Activated naive CD8-positive, alpha-beta T cell treated with anti-CD3 and anti-CD28 coated beads, Interleukin-2, amount 50 U/mL, for 16 hours (primary cell): ENCODE data around the gene POLG2.
"Not testable (repeated sequence)": the region's sequence is repeated elsewhere in the genome, so short reads cannot be mapped to it uniquely, and the experiment has no call there.

ENCODE experiments used
- DNase-seq: peaks from one replicate; pipeline ENCODE4 v3.0.0-alpha.2; 2020; ENCODE audit warnings: low read depth, low spot score

Gene POLG2

GRCh38 chr17:64441772-64442540 lies 54.9 kb downstream of the POLG2 start:
- no peak for DNase-seq

- DNase-seq: no peak
Observed at GRCh38 chr17:64439956-64440355, 56.9 kb downstream of the POLG2 start.

GRCh38 chr17:64439521-64439920 lies 57.3 kb downstream of the POLG2 start:
- not testable (repeated sequence) for DNase-seq

- DNase-seq: no peak
Observed at GRCh38 chr17:64437944-64438525, 58.8 kb downstream of the POLG2 start.

- no peak for DNase-seq
Observed at GRCh38 chr17:64431534-64431933, 65.3 kb downstream of the POLG2 start.

- DNase-seq: not testable (repeated sequence)
Observed at GRCh38 chr17:64430036-64430435, 66.8 kb downstream of the POLG2 start.

- DNase-seq: no peak
Observed at GRCh38 chr17:64428406-64428805, 68.4 kb downstream of the POLG2 start.
